ENCODE measurements around the gene RASSF3.

DNA sequence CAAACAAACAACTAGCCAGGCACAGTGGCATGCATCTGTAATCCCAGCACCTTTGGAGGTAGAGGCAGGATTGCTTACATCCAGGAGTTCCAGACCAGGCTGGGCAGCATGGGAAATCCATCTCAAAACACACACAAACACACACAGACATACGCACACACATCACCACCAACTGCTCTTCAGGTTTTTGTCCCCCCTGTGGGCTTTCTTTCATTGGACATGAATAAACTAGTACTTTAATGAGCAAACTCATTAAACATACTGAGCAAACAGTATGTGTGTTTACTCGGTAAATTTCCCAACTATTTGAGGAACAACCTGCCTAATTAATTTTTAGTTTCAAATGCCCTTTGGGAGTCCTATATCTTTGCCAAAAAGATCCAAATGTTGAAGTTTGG is 10.1 kb upstream of the RASSF3 start:
- no peak for TF ChIP-seq POLR2A (IDR thresholded peaks at IDR 0.05)
- TF ChIP-seq, protein P1, sequence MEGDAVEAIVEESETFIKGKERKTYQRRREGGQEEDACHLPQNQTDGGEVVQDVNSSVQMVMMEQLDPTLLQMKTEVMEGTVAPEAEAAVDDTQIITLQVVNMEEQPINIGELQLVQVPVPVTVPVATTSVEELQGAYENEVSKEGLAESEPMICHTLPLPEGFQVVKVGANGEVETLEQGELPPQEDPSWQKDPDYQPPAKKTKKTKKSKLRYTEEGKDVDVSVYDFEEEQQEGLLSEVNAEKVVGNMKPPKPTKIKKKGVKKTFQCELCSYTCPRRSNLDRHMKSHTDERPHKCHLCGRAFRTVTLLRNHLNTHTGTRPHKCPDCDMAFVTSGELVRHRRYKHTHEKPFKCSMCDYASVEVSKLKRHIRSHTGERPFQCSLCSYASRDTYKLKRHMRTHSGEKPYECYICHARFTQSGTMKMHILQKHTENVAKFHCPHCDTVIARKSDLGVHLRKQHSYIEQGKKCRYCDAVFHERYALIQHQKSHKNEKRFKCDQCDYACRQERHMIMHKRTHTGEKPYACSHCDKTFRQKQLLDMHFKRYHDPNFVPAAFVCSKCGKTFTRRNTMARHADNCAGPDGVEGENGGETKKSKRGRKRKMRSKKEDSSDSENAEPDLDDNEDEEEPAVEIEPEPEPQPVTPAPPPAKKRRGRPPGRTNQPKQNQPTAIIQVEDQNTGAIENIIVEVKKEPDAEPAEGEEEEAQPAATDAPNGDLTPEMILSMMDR (IDR thresholded peaks at IDR 0.05), result no peak
